Neuronal stem cell (in vitro differentiated cells): ENCODE measurements around the gene PELO.

ENCODE experiments used
- DNase-seq: peaks from one replicate; pipeline ENCODE4 v3.0.0-alpha.2; 2013; ENCODE audit warnings: low spot score
- H2AFZ ChIP-seq: one replicate; pipeline ENCODE4 v1.6.1; 2013; ENCODE audit warnings: mild to moderate bottlenecking, low read length, inconsistent platforms
- H2AK5ac ChIP-seq: 2 replicates; pipeline ENCODE4 v1.6.1; 2013; ENCODE audit warnings: low read depth, mild to moderate bottlenecking, inconsistent platforms, low read length, moderate library complexity, mixed read lengths
- H2BK120ac ChIP-seq: 2 replicates; pipeline ENCODE4 v1.6.1; 2013; ENCODE audit warnings: low read depth, mild to moderate bottlenecking, inconsistent platforms, low read length, moderate library complexity, mixed read lengths
- H2BK12ac ChIP-seq: one replicate; pipeline ENCODE4 v1.6.1; 2013; ENCODE audit warnings: low read length, inconsistent platforms
- H2BK15ac ChIP-seq: 2 replicates; pipeline ENCODE4 v1.6.1; 2013; ENCODE audit warnings: mild to moderate bottlenecking, low read length, inconsistent platforms, mixed read lengths
- H2BK5ac ChIP-seq: one replicate; pipeline ENCODE4 v1.6.1; 2013; ENCODE audit warnings: inconsistent platforms, mild to moderate bottlenecking, low read length, moderate library complexity
- H3K14ac ChIP-seq: one replicate; pipeline ENCODE4 v1.6.1; 2013; ENCODE audit warnings: low read length, inconsistent platforms
- H3K18ac ChIP-seq: 2 replicates; pipeline ENCODE4 v1.6.1; 2013; ENCODE audit warnings: low read length, inconsistent platforms
- H3K23ac ChIP-seq: 2 replicates; pipeline ENCODE4 v1.6.1; 2013; ENCODE audit warnings: low read depth, mild to moderate bottlenecking, mixed read lengths, low read length, inconsistent platforms; ENCODE audit not compliant: poor library complexity
- H3K27ac ChIP-seq: replicated peaks from 3 replicates; pipeline ENCODE4 v1.5.1; 2013; ENCODE audit warnings: low read length, inconsistent platforms
- H3K27me3 ChIP-seq, 3 experiments: 2 replicates each; pipeline ENCODE4 v1.6.1; 2013; ENCODE audit warnings: low read length in 3 of 3, mild to moderate bottlenecking in 2 of 3, inconsistent platforms in 1 of 3, low read depth in 1 of 3, mixed read lengths in 1 of 3, moderate library complexity in 1 of 3; ENCODE audit not compliant: control insufficient read depth in 3 of 3, insufficient read depth in 3 of 3
- H3K36me3 ChIP-seq, 2 donors: replicated peaks in 1 of 2; 2 replicates each; pipeline ENCODE4 v1.6.1; 2013; ENCODE audit warnings: low read length in 2 of 2; ENCODE audit not compliant: control insufficient read depth in 2 of 2, insufficient read depth in 2 of 2
- H3K4ac ChIP-seq: 2 replicates; pipeline ENCODE4 v1.6.1; 2013; ENCODE audit warnings: inconsistent platforms, mild to moderate bottlenecking, low read length, moderate library complexity
- H3K4me1 ChIP-seq, 2 donors: 1 replicate in 1 of 2; 2 replicates in 1 of 2; pipeline ENCODE4 v1.6.1; 2013; ENCODE audit warnings: low read length in 2 of 2, low read depth in 1 of 2; ENCODE audit not compliant: control insufficient read depth in 2 of 2, insufficient read depth in 1 of 2
- H3K4me2 ChIP-seq: one replicate; pipeline ENCODE4 v1.6.1; 2013; ENCODE audit warnings: mild to moderate bottlenecking, low read length, inconsistent platforms; ENCODE audit not compliant: insufficient read depth, poor library complexity, severe bottlenecking
- H3K4me3 ChIP-seq, 2 donors: 2 replicates each; pipeline ENCODE4 v1.5.1; 2013; ENCODE audit warnings: low read length in 2 of 2, mild to moderate bottlenecking in 2 of 2, inconsistent platforms in 1 of 2, moderate library complexity in 1 of 2
- H3K79me1 ChIP-seq: one replicate; pipeline ENCODE4 v1.6.1; 2013; ENCODE audit warnings: low read depth, mild to moderate bottlenecking, inconsistent platforms, low read length, moderate library complexity
- H3K9ac ChIP-seq: one replicate; pipeline ENCODE4 v1.6.1; 2013; ENCODE audit warnings: mild to moderate bottlenecking, low read depth, low read length, inconsistent platforms; ENCODE audit not compliant: poor library complexity
- H3K9me3 ChIP-seq, 2 donors: replicated peaks in 1 of 2; 2 replicates each; pipeline versions ENCODE3 to v1.6.1; 2013; ENCODE audit warnings: low read length in 2 of 2, mild to moderate bottlenecking in 2 of 2, inconsistent platforms in 1 of 2, low read depth in 1 of 2, mixed read lengths in 1 of 2, moderate library complexity in 1 of 2; ENCODE audit not compliant: control insufficient read depth in 2 of 2, insufficient read depth in 1 of 2
- H4K8ac ChIP-seq: one replicate; pipeline ENCODE4 v1.6.1; 2013; ENCODE audit warnings: low read depth, mild to moderate bottlenecking, inconsistent platforms, low read length, moderate library complexity
- H4K91ac ChIP-seq: one replicate; pipeline ENCODE4 v1.6.1; 2013; ENCODE audit warnings: low read length, low read depth, mild to moderate bottlenecking, inconsistent platforms; ENCODE audit not compliant: poor library complexity
- WGBS, 2 donors: extraction: QIAGEN DNeasy Blood & Tissue Kit; methylation state at CpG; one replicate each; pipeline ENCODE4 v1.1.7; 2013; ENCODE audit warnings: missing lambda C conversion rate in 2 of 2, mixed read lengths in 1 of 2; ENCODE audit not compliant: insufficient read length in 2 of 2, insufficient replicate concordance in 1 of 2; ENCODE audit errors: extremely low coverage in 2 of 2; 5-methylcytosine and 5-hydroxymethylcytosine counted together

PELO gene

GRCh38 chr5:52767217-52767743 is 20.4 kb upstream of the PELO start:
- Histone ChIP-seq H3K4ac (no peak overlapping the region), H3K79me1 (no peaks in the 10 kb centered on the region), H3K4me3 (no peak overlapping the region), H2BK5ac (no peak overlapping the region), H2AK5ac (no peak overlapping the region), H2BK12ac (no peak overlapping the region), H3K9me3 (no peaks in the 10 kb centered on the region), H2AFZ (no peak overlapping the region), H2BK15ac (no peak overlapping the region), H3K18ac (no peak overlapping the region), H3K9ac (no peak overlapping the region), H2BK120ac (no peak overlapping the region), H3K36me3 (no peaks in the 10 kb centered on the region), H4K8ac (no peak overlapping the region), H3K23ac (no peak overlapping the region), H3K14ac (no peak overlapping the region), H3K4me2 (no peak overlapping the region), H3K27ac (no peak overlapping the region), H4K91ac (no peak overlapping the region), H3K27me3 (no peaks in the 10 kb centered on the region), H3K4me1 (no peaks in the 10 kb centered on the region)
- DNase-seq: no peak
- WGBS, 2 donors: no CpG with 5 or more reads among the region's 2 CpGs

GRCh38 chr5:52767766-52768480 is 19.8 kb upstream of the PELO start:
- H2BK5ac ChIP-seq: no peak overlapping the region
- no peak overlapping the region for H4K8ac ChIP-seq
- no peaks in the 10 kb centered on the region for H3K36me3 ChIP-seq
- H4K91ac ChIP-seq: no peak overlapping the region
- no peak overlapping the region for H2BK15ac ChIP-seq
- no peaks in the 10 kb centered on the region for H3K4me1 ChIP-seq
- H3K9me3 ChIP-seq: no peaks in the 10 kb centered on the region
- no peak overlapping the region for H3K14ac ChIP-seq
- H2BK120ac ChIP-seq: no peak overlapping the region
- H2AFZ ChIP-seq: no peak overlapping the region
- H2BK12ac ChIP-seq: no peak overlapping the region
- no peak overlapping the region for H3K4me3 ChIP-seq
- H3K4ac ChIP-seq: no peak overlapping the region
- no peak overlapping the region for H3K27ac ChIP-seq
- no peak overlapping the region for H3K18ac ChIP-seq
- H3K4me2 ChIP-seq: no peak overlapping the region
- H3K27me3 ChIP-seq: peaks cover 0 to 4% (median 0%) of the 10 kb centered on the region in 3 experiments
- H3K9ac ChIP-seq: no peak overlapping the region
- no peak overlapping the region for H3K23ac ChIP-seq
- no peak for DNase-seq
- WGBS, 2 donors: no CpG with 5 or more reads among the region's 1 CpG
- H2AK5ac ChIP-seq: no peak overlapping the region
- H3K79me1 ChIP-seq: no peaks in the 10 kb centered on the region

- Histone ChIP-seq H3K4ac (no peak overlapping the region), H3K9me3 (no peaks in the 10 kb centered on the region), H4K8ac (no peak overlapping the region), H3K18ac (no peak overlapping the region), H4K91ac (no peak overlapping the region), H2BK120ac (no peak overlapping the region), H3K79me1 (no peaks in the 10 kb centered on the region), H3K23ac (no peak overlapping the region), H2BK15ac (no peak overlapping the region), H3K27ac (no peak overlapping the region), H3K36me3 (no peaks in the 10 kb centered on the region), H2BK12ac (no peak overlapping the region), H3K27me3 (peaks cover 0 to 4% (median 0%) of the 10 kb centered on the region in 3 experiments), H3K14ac (no peak overlapping the region), H2BK5ac (no peak overlapping the region), H2AK5ac (no peak overlapping the region), H3K4me1 (peaks cover 2 to 9% of the 10 kb centered on the region in 2 donors), H3K4me3 (no peak overlapping the region), H3K4me2 (no peak overlapping the region), H3K9ac (no peak overlapping the region), H2AFZ (no peak overlapping the region)
- no peak for DNase-seq
- WGBS, 2 donors: no CpG with 5 or more reads among the region's 5 CpGs
Measured at GRCh38 chr5:52769061-52769460, 18.7 kb upstream of the PELO start.

- WGBS, 2 donors: no CpG with 5 or more reads among the region's 4 CpGs
- H3K9ac ChIP-seq: no peak overlapping the region
- H3K18ac ChIP-seq: no peak overlapping the region
- no peak overlapping the region for H2BK15ac ChIP-seq
- peaks cover 0 to 4% (median 0%) of the 10 kb centered on the region in 3 experiments for H3K27me3 ChIP-seq
- H2BK120ac ChIP-seq: no peak overlapping the region
- no peaks in the 10 kb centered on the region for H3K36me3 ChIP-seq
- peaks cover 4 to 10% of the 10 kb centered on the region in 2 donors for H3K4me1 ChIP-seq
- H2AFZ ChIP-seq: no peak overlapping the region
- no peak for DNase-seq
- H3K4ac ChIP-seq: no peak overlapping the region
- no peak overlapping the region for H2AK5ac ChIP-seq
- no peak overlapping the region for H2BK12ac ChIP-seq
- no peak overlapping the region for H4K8ac ChIP-seq
- H3K4me2 ChIP-seq: no peak overlapping the region
- no peak overlapping the region for H2BK5ac ChIP-seq
- no peaks in the 10 kb centered on the region for H3K79me1 ChIP-seq
- H3K9me3 ChIP-seq: no peaks in the 10 kb centered on the region
- no peak overlapping the region for H4K91ac ChIP-seq
- no peak overlapping the region for H3K27ac ChIP-seq
- H3K23ac ChIP-seq: no peak overlapping the region
- H3K14ac ChIP-seq: no peak overlapping the region
- no peak overlapping the region for H3K4me3 ChIP-seq
Measured at GRCh38 chr5:52770287-52770939, 17.3 kb upstream of the PELO start.
